ACC112 (cell line): ENCODE data around the gene KCNMA1.
"Not testable (repeated sequence)": the region's sequence is repeated elsewhere in the genome, so short reads cannot be mapped to it uniquely, and the experiment has no call there.

Experiments used
- H2AFZ ChIP-seq: fragments of 200-600 bp; sonication (generic); one replicate; pipeline ENCODE4 v1.6.0; 2017; ENCODE audit warnings: antibody characterized with exemption, low read length; ENCODE audit not compliant: unreplicated experiment
- H3K27ac ChIP-seq: fragments of 200-600 bp; sonication (generic); 2 replicates; pipeline ENCODE4 v1.5.1; 2014; ENCODE audit warnings: low read depth, mild to moderate bottlenecking, antibody characterized with exemption, low read length, moderate library complexity
- H3K27me3 ChIP-seq: fragments of 200-600 bp; sonication (generic); 2 replicates; pipeline ENCODE4 v1.6.1; 2014; ENCODE audit warnings: mild to moderate bottlenecking, antibody characterized with exemption, low read length, moderate library complexity, mixed read lengths; ENCODE audit not compliant: insufficient read depth
- H3K36me3 ChIP-seq: fragments of 200-600 bp; sonication (generic); 2 replicates; pipeline ENCODE4 v1.6.1; 2016; ENCODE audit warnings: mild to moderate bottlenecking, antibody characterized with exemption, low read length, moderate library complexity, mixed read lengths; ENCODE audit not compliant: insufficient read depth
- H3K4me1 ChIP-seq: fragments of 200-600 bp; sonication (generic); one replicate; pipeline ENCODE4 v1.6.1; 2016; ENCODE audit warnings: low read length, mixed read lengths; ENCODE audit not compliant: insufficient read depth, unreplicated experiment, control insufficient read depth
- H3K4me3 ChIP-seq: fragments of 200-600 bp; sonication (generic); 2 replicates; pipeline ENCODE4 v1.5.1; 2014; ENCODE audit warnings: mild to moderate bottlenecking, low read depth, low read length
- H3K79me2 ChIP-seq: fragments of 200-600 bp; sonication (generic); one replicate; pipeline ENCODE4 v1.6.0; 2016; ENCODE audit warnings: low read length; ENCODE audit not compliant: control insufficient read depth, unreplicated experiment, insufficient read depth

KCNMA1 gene

GRCh38 chr10:77520995-77521394 is 116.6 kb downstream of the KCNMA1 start:
- peaks cover 21% of the 10 kb centered on the region for H3K4me1 ChIP-seq
- no peak overlapping the region for H2AFZ ChIP-seq

GRCh38 chr10:77520290-77520689 is 117.3 kb downstream of the KCNMA1 start:
- no peaks in the 10 kb centered on the region for H3K36me3 ChIP-seq
- no peaks in the 10 kb centered on the region for H3K79me2 ChIP-seq
- peaks cover 18% of the 10 kb centered on the region for H3K4me1 ChIP-seq
- no peak overlapping the region for H3K4me3 ChIP-seq
- no peaks in the 10 kb centered on the region for H3K27me3 ChIP-seq
- H2AFZ ChIP-seq, result no peak overlapping the region
- H3K27ac ChIP-seq, result no peak overlapping the region

More at GRCh38 chr10:77520995-77521394, 116.6 kb downstream of the KCNMA1 start:
- Histone ChIP-seq H3K27ac (no peak overlapping the region), H3K36me3 (no peaks in the 10 kb centered on the region), H3K27me3 (no peaks in the 10 kb centered on the region), H3K79me2 (no peaks in the 10 kb centered on the region), H3K4me3 (no peak overlapping the region)

- H3K79me2 ChIP-seq, H3K36me3 ChIP-seq, H3K27ac ChIP-seq, H3K27me3 ChIP-seq, H3K4me3 ChIP-seq, H2AFZ ChIP-seq: not testable (repeated sequence)
- H3K4me1 ChIP-seq, result peaks cover 13% of the 10 kb centered on the region
These were observed 117.8 kb downstream of the KCNMA1 start for GRCh38 chr10:77519791-77520190.

GRCh38 chr10:77518910-77519274 is 118.7 kb downstream of the KCNMA1 start:
- Histone ChIP-seq H3K36me3 (no peaks in the 10 kb centered on the region), H3K4me3 (no peak overlapping the region), H2AFZ (no peak overlapping the region), H3K27ac (no peak overlapping the region), H3K27me3 (no peaks in the 10 kb centered on the region), H3K79me2 (no peaks in the 10 kb centered on the region), H3K4me1 (peaks cover 11% of the 10 kb centered on the region)

GRCh38 chr10:77518241-77518909 is 119.2 kb downstream of the KCNMA1 start:
- no peak overlapping the region for H3K27ac ChIP-seq
- H2AFZ ChIP-seq, result no peak overlapping the region
- no peaks in the 10 kb centered on the region for H3K79me2 ChIP-seq

GRCh38 chr10:77516575-77516974 is 121.0 kb downstream of the KCNMA1 start:
- no peak overlapping the region for H3K4me3 ChIP-seq
- H3K36me3 ChIP-seq, result no peaks in the 10 kb centered on the region
- H3K79me2 ChIP-seq, result no peaks in the 10 kb centered on the region
- no peaks in the 10 kb centered on the region for H3K27me3 ChIP-seq
- H3K4me1 ChIP-seq, result peaks cover 30% of the 10 kb centered on the region
- no peak overlapping the region for H2AFZ ChIP-seq
- H3K27ac ChIP-seq, result no peak overlapping the region

More at GRCh38 chr10:77518241-77518909, 119.2 kb downstream of the KCNMA1 start:
- no peaks in the 10 kb centered on the region for H3K36me3 ChIP-seq
- peaks cover 13% of the 10 kb centered on the region for H3K4me1 ChIP-seq
- no peaks in the 10 kb centered on the region for H3K27me3 ChIP-seq
- no peak overlapping the region for H3K4me3 ChIP-seq

- no peaks in the 10 kb centered on the region for H3K36me3 ChIP-seq
- H2AFZ ChIP-seq, result no peak overlapping the region
- peaks cover 41% of the 10 kb centered on the region for H3K4me1 ChIP-seq
- no peak overlapping the region for H3K4me3 ChIP-seq
- H3K27me3 ChIP-seq, result no peaks in the 10 kb centered on the region
- no peak overlapping the region for H3K27ac ChIP-seq
- no peaks in the 10 kb centered on the region for H3K79me2 ChIP-seq
These were observed 122.7 kb downstream of the KCNMA1 start for GRCh38 chr10:77514870-77515269.

GRCh38 chr10:77513781-77514331 is 123.8 kb downstream of the KCNMA1 start:
- no peak overlapping the region for H2AFZ ChIP-seq
- no peaks in the 10 kb centered on the region for H3K27me3 ChIP-seq
- H3K4me1 ChIP-seq, result peaks cover 41% of the 10 kb centered on the region
- H3K79me2 ChIP-seq, result no peaks in the 10 kb centered on the region
- H3K27ac ChIP-seq, result no peak overlapping the region
- no peaks in the 10 kb centered on the region for H3K36me3 ChIP-seq
- H3K4me3 ChIP-seq, result no peak overlapping the region

GRCh38 chr10:77513220-77513619 is 124.4 kb downstream of the KCNMA1 start:
- Histone ChIP-seq H3K4me3 (no peak overlapping the region), H3K4me1 (peaks cover 41% of the 10 kb centered on the region), H3K36me3 (no peaks in the 10 kb centered on the region), H3K27me3 (no peaks in the 10 kb centered on the region), H3K27ac (no peak overlapping the region), H3K79me2 (no peaks in the 10 kb centered on the region), H2AFZ (no peak overlapping the region)

- Histone ChIP-seq H3K4me3 (peak overlapping the region; percentile 30; the same call in 1 of the 2 replicates), H3K36me3 (no peaks in the 10 kb centered on the region), H3K27me3 (no peaks in the 10 kb centered on the region), H2AFZ (no peak overlapping the region), H3K4me1 (peaks cover 47% of the 10 kb centered on the region), H3K79me2 (no peaks in the 10 kb centered on the region), H3K27ac (no peak overlapping the region)
These were observed 125.4 kb downstream of the KCNMA1 start for GRCh38 chr10:77512219-77512578.

- peak overlapping the region; percentile 39 for H2AFZ ChIP-seq
- H3K4me3 ChIP-seq, result peak overlapping the region; percentile 30; the same call in 1 of the 2 replicates
- peaks cover 53% of the 10 kb centered on the region for H3K4me1 ChIP-seq
- H3K79me2 ChIP-seq, result no peaks in the 10 kb centered on the region
- H3K36me3 ChIP-seq, result no peaks in the 10 kb centered on the region
- H3K27ac ChIP-seq, result 0 out of 2 replicates have a peak overlapping the region, but pooled peaks have one; percentile 5
- H3K27me3 ChIP-seq, result no peaks in the 10 kb centered on the region
These were observed 126.0 kb downstream of the KCNMA1 start for GRCh38 chr10:77511498-77512218.
